Measurements from ENCODE around the gene TBC1D5. TPM values are rescaled to one million over a fixed set of nuclear protein-coding genes. Genes with fewer than 3 reads are reported as not detected.

Gene TBC1D5
- total and polyA plus RNA-seq, 2 of the 8 experiments (the other 6 are each of a cell fraction or from before 2014, with no cell fraction given), result 11.0 to 22.9 TPM

DNA sequence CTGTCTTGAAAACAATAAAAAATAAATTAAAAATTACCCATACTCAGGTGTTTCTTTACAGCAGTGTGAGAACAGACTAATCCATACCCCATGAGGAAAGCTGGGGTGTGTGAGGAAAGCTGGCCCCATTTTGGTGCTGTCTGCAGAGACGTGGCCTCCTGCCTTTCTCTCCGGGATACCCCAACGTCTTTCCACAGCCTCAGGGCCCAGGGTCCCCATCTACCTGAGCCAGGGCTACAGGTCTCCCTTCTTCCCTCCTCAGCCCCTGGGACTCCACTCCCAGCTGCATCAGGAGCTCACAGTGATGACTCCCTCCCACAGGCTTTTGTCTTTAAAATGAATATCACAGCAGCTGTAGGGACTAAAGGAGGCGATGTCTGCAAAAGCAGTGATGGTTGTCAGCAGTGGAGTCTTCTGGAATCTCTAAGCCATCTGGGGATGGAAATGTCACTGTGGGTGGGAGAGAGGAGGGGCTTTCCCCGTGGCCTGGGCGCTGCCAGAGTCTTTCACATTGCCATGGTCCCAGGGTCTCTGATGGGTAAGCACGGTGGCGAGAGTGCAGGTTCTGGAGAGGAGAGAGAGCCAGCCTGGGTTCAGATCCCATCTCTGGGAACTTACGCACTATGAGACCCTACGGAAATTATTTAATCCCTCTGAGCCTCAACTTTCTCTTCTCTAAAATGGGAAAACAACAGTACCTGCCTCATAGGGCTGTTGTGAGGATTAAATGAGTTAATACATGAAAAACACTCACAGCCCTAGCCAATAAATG is 598.4 kb downstream of the TBC1D5 start (continued):
- TF ChIP-seq, protein P1, sequence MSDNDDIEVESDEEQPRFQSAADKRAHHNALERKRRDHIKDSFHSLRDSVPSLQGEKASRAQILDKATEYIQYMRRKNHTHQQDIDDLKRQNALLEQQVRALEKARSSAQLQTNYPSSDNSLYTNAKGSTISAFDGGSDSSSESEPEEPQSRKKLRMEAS (IDR thresholded peaks at IDR 0.05), result 0 out of 2 replicates have a peak, but pooled peaks have one; percentile 17
- TF ChIP-seq TAF1 (IDR thresholded peaks at IDR 0.05; ENCODE audit: low read depth, low read length) (no peak), KDM1A (IDR thresholded peaks at IDR 0.05; ENCODE audit: borderline replicate concordance, low read length) (peak; percentile 77; the same call in 1 of the 2 replicates), CHD7 (IDR thresholded peaks at IDR 0.05; ENCODE audit: insufficient replicate concordance, low read length) (no peak), KDM5A (IDR thresholded peaks at IDR 0.05; ENCODE audit: low read length) (no peak)
